Esophagus squamous epithelium (tissue), 4 donors: ENCODE results near the gene VANGL2.

Source experiments
- POLR2A ChIP-seq, 4 donors: fragments of 450-650 bp; IDR thresholded peaks; one replicate each; pipeline ENCODE4 v1.6.1; 2017; ENCODE audit warnings: antibody characterized with exemption in 4 of 4, mild to moderate bottlenecking in 4 of 4, moderate library complexity in 3 of 4
- TF ChIP-seq, protein P1 (sequence below), 6 experiments: fragments of 450-650 bp in 4 of 6; fragments of 200-600 bp in 2 of 6; sonication (generic) in 2 of 6; IDR thresholded peaks; one replicate each; pipeline ENCODE4 v1.5.1; 2016 to 2019; ENCODE audit warnings: antibody characterized with exemption in 6 of 6, mild to moderate bottlenecking in 4 of 6, moderate library complexity in 4 of 6

DNA sequence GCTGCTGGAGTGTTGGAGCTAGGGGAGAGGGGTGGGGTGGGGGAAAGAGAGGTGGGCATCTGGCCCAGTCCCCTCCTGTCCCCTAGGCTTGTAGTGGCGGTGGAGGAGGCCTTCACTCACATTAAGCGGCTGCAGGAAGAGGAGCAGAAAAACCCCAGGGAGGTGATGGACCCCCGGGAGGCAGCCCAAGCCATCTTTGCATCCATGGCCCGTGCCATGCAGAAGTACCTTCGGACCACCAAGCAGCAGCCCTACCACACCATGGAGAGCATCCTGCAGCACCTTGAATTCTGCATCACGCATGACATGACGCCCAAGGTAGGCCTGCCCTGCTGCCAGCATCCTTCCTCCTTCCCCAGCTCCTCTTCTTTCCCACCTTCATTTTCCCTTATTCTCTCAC is 23.6 kb downstream of the VANGL2 start:
- TF ChIP-seq, protein P1, sequence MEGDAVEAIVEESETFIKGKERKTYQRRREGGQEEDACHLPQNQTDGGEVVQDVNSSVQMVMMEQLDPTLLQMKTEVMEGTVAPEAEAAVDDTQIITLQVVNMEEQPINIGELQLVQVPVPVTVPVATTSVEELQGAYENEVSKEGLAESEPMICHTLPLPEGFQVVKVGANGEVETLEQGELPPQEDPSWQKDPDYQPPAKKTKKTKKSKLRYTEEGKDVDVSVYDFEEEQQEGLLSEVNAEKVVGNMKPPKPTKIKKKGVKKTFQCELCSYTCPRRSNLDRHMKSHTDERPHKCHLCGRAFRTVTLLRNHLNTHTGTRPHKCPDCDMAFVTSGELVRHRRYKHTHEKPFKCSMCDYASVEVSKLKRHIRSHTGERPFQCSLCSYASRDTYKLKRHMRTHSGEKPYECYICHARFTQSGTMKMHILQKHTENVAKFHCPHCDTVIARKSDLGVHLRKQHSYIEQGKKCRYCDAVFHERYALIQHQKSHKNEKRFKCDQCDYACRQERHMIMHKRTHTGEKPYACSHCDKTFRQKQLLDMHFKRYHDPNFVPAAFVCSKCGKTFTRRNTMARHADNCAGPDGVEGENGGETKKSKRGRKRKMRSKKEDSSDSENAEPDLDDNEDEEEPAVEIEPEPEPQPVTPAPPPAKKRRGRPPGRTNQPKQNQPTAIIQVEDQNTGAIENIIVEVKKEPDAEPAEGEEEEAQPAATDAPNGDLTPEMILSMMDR (IDR thresholded peaks at IDR 0.05): no peak
- TF ChIP-seq POLR2A (IDR thresholded peaks at IDR 0.05): no peak
